ENCODE data around the gene ZNF48. TPM values are rescaled to one million over a fixed set of nuclear protein-coding genes. Genes with fewer than 3 reads are reported as not detected.

Gene ZNF48
- total RNA-seq, 1 donor, result 10.9 TPM

GRCh38 chr16:30352488-30353401 lies 42.5 kb upstream of the ZNF48 start:
- Histone ChIP-seq H3K4me2 (ENCODE audit: insufficient read depth, low read length) (no peak overlapping the region), H3K4me1 (ENCODE audit: insufficient read depth, low read length) (peaks cover 40% of the 10 kb centered on the region), H4K20me1 (ENCODE audit: insufficient read depth, low read length) (peaks cover 12% of the 10 kb centered on the region), H3K36me3 (ENCODE audit: insufficient read depth, low read length) (peaks cover 47% of the 10 kb centered on the region), H3K27me3 (ENCODE audit: insufficient read depth, low read length) (no peaks in the 10 kb centered on the region), H2AFZ (ENCODE audit: low read length) (no peak overlapping the region), H3K79me2 (ENCODE audit: insufficient read depth, low read length) (peaks cover 42% of the 10 kb centered on the region), H3K9me3 (ENCODE audit: low read depth, low read length) (no peaks in the 10 kb centered on the region), H3K27ac (ENCODE audit: low read depth, low read length) (peak overlapping the region; percentile 80), H3K4me3 (ENCODE audit: insufficient read depth, low read length) (no peak overlapping the region)
- DNase-seq (ENCODE audit: insufficient read length, low spot score, missing footprints), result peak; percentile 32
- TF ChIP-seq, protein P1, sequence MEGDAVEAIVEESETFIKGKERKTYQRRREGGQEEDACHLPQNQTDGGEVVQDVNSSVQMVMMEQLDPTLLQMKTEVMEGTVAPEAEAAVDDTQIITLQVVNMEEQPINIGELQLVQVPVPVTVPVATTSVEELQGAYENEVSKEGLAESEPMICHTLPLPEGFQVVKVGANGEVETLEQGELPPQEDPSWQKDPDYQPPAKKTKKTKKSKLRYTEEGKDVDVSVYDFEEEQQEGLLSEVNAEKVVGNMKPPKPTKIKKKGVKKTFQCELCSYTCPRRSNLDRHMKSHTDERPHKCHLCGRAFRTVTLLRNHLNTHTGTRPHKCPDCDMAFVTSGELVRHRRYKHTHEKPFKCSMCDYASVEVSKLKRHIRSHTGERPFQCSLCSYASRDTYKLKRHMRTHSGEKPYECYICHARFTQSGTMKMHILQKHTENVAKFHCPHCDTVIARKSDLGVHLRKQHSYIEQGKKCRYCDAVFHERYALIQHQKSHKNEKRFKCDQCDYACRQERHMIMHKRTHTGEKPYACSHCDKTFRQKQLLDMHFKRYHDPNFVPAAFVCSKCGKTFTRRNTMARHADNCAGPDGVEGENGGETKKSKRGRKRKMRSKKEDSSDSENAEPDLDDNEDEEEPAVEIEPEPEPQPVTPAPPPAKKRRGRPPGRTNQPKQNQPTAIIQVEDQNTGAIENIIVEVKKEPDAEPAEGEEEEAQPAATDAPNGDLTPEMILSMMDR (IDR thresholded peaks at IDR 0.05; ENCODE audit: extremely low read depth, low read depth, low read length), result peak; percentile 30

- peaks cover 46% of the 10 kb centered on the region for H3K79me2 ChIP-seq (ENCODE audit: insufficient read depth, low read length)
- H3K9me3 ChIP-seq (ENCODE audit: low read depth, low read length), result no peaks in the 10 kb centered on the region
- peak overlapping the region; percentile 97 for H3K4me2 ChIP-seq (ENCODE audit: insufficient read depth, low read length)
- H3K36me3 ChIP-seq (ENCODE audit: insufficient read depth, low read length), result peaks cover 55% of the 10 kb centered on the region
- no peak overlapping the region for H2AFZ ChIP-seq (ENCODE audit: low read length)
- DNase-seq (ENCODE audit: insufficient read length, low spot score, missing footprints), result no peak
- H3K4me1 ChIP-seq (ENCODE audit: insufficient read depth, low read length), result peaks cover 40% of the 10 kb centered on the region
- peak overlapping the region; percentile 100 for H3K27ac ChIP-seq (ENCODE audit: low read depth, low read length)
- TF ChIP-seq, protein P1 (IDR thresholded peaks at IDR 0.05; ENCODE audit: extremely low read depth, low read depth, low read length), result no peak
- H4K20me1 ChIP-seq (ENCODE audit: insufficient read depth, low read length), result peaks cover 12% of the 10 kb centered on the region
- H3K27me3 ChIP-seq (ENCODE audit: insufficient read depth, low read length), result no peaks in the 10 kb centered on the region
- peak overlapping the region; percentile 89 for H3K4me3 ChIP-seq (ENCODE audit: insufficient read depth, low read length)
Observed at GRCh38 chr16:30353438-30354129, 41.6 kb upstream of the ZNF48 start.

- Histone ChIP-seq H3K9me3 (ENCODE audit: low read depth, low read length) (no peaks in the 10 kb centered on the region), H3K27me3 (ENCODE audit: insufficient read depth, low read length) (no peaks in the 10 kb centered on the region), H3K27ac (ENCODE audit: low read depth, low read length) (peak overlapping the region; percentile 100), H2AFZ (ENCODE audit: low read length) (peak overlapping the region; percentile 81), H3K36me3 (ENCODE audit: insufficient read depth, low read length) (peaks cover 65% of the 10 kb centered on the region), H3K4me1 (ENCODE audit: insufficient read depth, low read length) (peaks cover 40% of the 10 kb centered on the region), H4K20me1 (ENCODE audit: insufficient read depth, low read length) (peaks cover 12% of the 10 kb centered on the region), H3K4me3 (ENCODE audit: insufficient read depth, low read length) (peak overlapping the region; percentile 89), H3K4me2 (ENCODE audit: insufficient read depth, low read length) (peak overlapping the region; percentile 97), H3K79me2 (ENCODE audit: insufficient read depth, low read length) (peaks cover 56% of the 10 kb centered on the region)
- TF ChIP-seq, protein P1 (IDR thresholded peaks at IDR 0.05; ENCODE audit: extremely low read depth, low read depth, low read length), result no peak
- DNase-seq (ENCODE audit: insufficient read length, low spot score, missing footprints), result peak; percentile 92
Observed at GRCh38 chr16:30354423-30355143, 40.6 kb upstream of the ZNF48 start.

Data from osteoblast (primary cell).